ENCODE measurements around the gene SV2A.
"Not testable (repeated sequence)": the region's sequence is repeated elsewhere in the genome, so short reads cannot be mapped to it uniquely, and the experiment has no call there.

Gene SV2A

GRCh38 chr1:149886121-149886395, 31.6 kb downstream of the SV2A start:
- H3K27ac ChIP-seq (replicated peaks): peak overlapping the region; percentile 98
- TF ChIP-seq POLR2AphosphoS5 (IDR thresholded peaks at IDR 0.05; ENCODE audit: low read depth): peak; percentile 94
- DNase-seq (ENCODE audit: low read depth in 1 of 2, low spot score in 1 of 2): peak in 1 of 2 experiments; percentile 18
- peak overlapping the region; percentile 36 for H3K4me3 ChIP-seq (replicated peaks; ENCODE audit: insufficient read depth, low read length)
- not testable (repeated sequence) for H3K27me3 ChIP-seq (ENCODE audit: insufficient read depth, poor library complexity, severe bottlenecking)

- peak; percentile 52 to 91 for DNase-seq (ENCODE audit: low read depth in 1 of 2, low spot score in 1 of 2)
- Histone ChIP-seq H3K27ac (replicated peaks) (peak overlapping the region; percentile 98), H3K4me3 (replicated peaks; ENCODE audit: insufficient read depth, low read length) (peak overlapping the region; percentile 36), H3K27me3 (ENCODE audit: insufficient read depth, poor library complexity, severe bottlenecking) (no peaks in the 10 kb centered on the region)
- peak; percentile 60; the same call in 1 of the 2 replicates for TF ChIP-seq SPI1 (IDR thresholded peaks at IDR 0.05; ENCODE audit: borderline replicate concordance, low read depth)
- no peak for TF ChIP-seq CTCF (IDR thresholded peaks at IDR 0.05; ENCODE audit: insufficient read depth, low read length)
- no peak for TF ChIP-seq REST (IDR thresholded peaks at IDR 0.05; ENCODE audit: insufficient replicate concordance, low read depth)
- no peak for TF ChIP-seq GABPA (IDR thresholded peaks at IDR 0.05; ENCODE audit: low read depth)
- peak; percentile 88; the same call in 1 of the 2 replicates for TF ChIP-seq POLR2AphosphoS5 (IDR thresholded peaks at IDR 0.05; ENCODE audit: low read depth)
Measured at GRCh38 chr1:149885339-149886120, 32.1 kb downstream of the SV2A start.

- peak overlapping the region; percentile 36 for H3K4me3 ChIP-seq (replicated peaks; ENCODE audit: insufficient read depth, low read length)
- peak overlapping the region; percentile 98 for H3K27ac ChIP-seq (replicated peaks)
- DNase-seq (ENCODE audit: low read depth in 1 of 2, low spot score in 1 of 2): peak; percentile 18 to 83
- peak; percentile 65 for TF ChIP-seq SPI1 (IDR thresholded peaks at IDR 0.05; ENCODE audit: borderline replicate concordance, low read depth)
- TF ChIP-seq POLR2AphosphoS5 (IDR thresholded peaks at IDR 0.05; ENCODE audit: low read depth): no peak
- H3K27me3 ChIP-seq (ENCODE audit: insufficient read depth, poor library complexity, severe bottlenecking): no peaks in the 10 kb centered on the region
Measured at GRCh38 chr1:149884433-149885338, 33.0 kb downstream of the SV2A start.

GRCh38 chr1:149883598-149884247, 33.9 kb downstream of the SV2A start:
- DNase-seq (ENCODE audit: low read depth in 1 of 2, low spot score in 1 of 2): no peak
- Histone ChIP-seq H3K27me3 (ENCODE audit: insufficient read depth, poor library complexity, severe bottlenecking) (no peaks in the 10 kb centered on the region), H3K27ac (replicated peaks) (no peak overlapping the region; the same call in 1 of the 2 replicates), H3K4me3 (replicated peaks; ENCODE audit: insufficient read depth, low read length) (no peak overlapping the region)
- TF ChIP-seq REST (IDR thresholded peaks at IDR 0.05; ENCODE audit: insufficient replicate concordance, low read depth) (no peak), CTCF (IDR thresholded peaks at IDR 0.05; ENCODE audit: insufficient read depth, low read length) (no peak), SPI1 (IDR thresholded peaks at IDR 0.05; ENCODE audit: borderline replicate concordance, low read depth) (no peak), POLR2AphosphoS5 (IDR thresholded peaks at IDR 0.05; ENCODE audit: low read depth) (no peak), GABPA (IDR thresholded peaks at IDR 0.05; ENCODE audit: low read depth) (no peak)

All from HL-60 (cell line).